Prostate gland (tissue), 2 donors: ENCODE measurements around the gene CD69.

ENCODE experiments used
- CTCF ChIP-seq, 4 experiments: fragments of 200-600 bp in 2 of 4; fragments of 450-650 bp in 2 of 4; sonication (generic) in 2 of 4; IDR thresholded peaks; 1 replicate in 3 of 4; 2 replicates in 1 of 4; pipeline ENCODE4 v1.5.1; 2016 to 2019; ENCODE audit warnings: antibody characterized with exemption in 4 of 4, mild to moderate bottlenecking in 2 of 4, moderate library complexity in 2 of 4
- POLR2A ChIP-seq: fragments of 450-650 bp; IDR thresholded peaks from one replicate; pipeline ENCODE4 v1.6.1; 2016; ENCODE audit warnings: antibody characterized with exemption, mild to moderate bottlenecking

GRCh38 chr12:9740106-9740750 is 20.5 kb downstream of the CD69 start:
- TF ChIP-seq CTCF (IDR thresholded peaks at IDR 0.05), result no peak
- TF ChIP-seq POLR2A, result no peak
